Measurements from ENCODE around the gene OR2T10.
"Not testable (repeated sequence)": the region's sequence is repeated elsewhere in the genome, so short reads cannot be mapped to it uniquely, and the experiment has no call there.

OR2T10 gene

GRCh38 chr1:248551027-248551426 is 46.5 kb downstream of the OR2T10 start:
- not testable (repeated sequence) for H3K27me3 ChIP-seq (ENCODE audit: insufficient read depth, low read length); H3K4me3 ChIP-seq (ENCODE audit: low read length); H3K9me3 ChIP-seq (ENCODE audit: insufficient read depth, low read depth, low read length); H3K27ac ChIP-seq (ENCODE audit: low read length); H3K4me1 ChIP-seq (ENCODE audit: insufficient read depth, low read length); H3K9ac ChIP-seq (ENCODE audit: low read depth, low read length); H3K36me3 ChIP-seq (ENCODE audit: insufficient read depth, low read depth, low read length)

GRCh38 chr1:248547383-248547782 is 50.1 kb downstream of the OR2T10 start:
- not testable (repeated sequence) for H3K9ac ChIP-seq (ENCODE audit: low read depth, low read length); H3K4me3 ChIP-seq (ENCODE audit: low read length); H3K36me3 ChIP-seq (ENCODE audit: insufficient read depth, low read depth, low read length); H3K27ac ChIP-seq (ENCODE audit: low read length); H3K4me1 ChIP-seq (ENCODE audit: insufficient read depth, low read length); H3K27me3 ChIP-seq (ENCODE audit: insufficient read depth, low read length); H3K9me3 ChIP-seq (ENCODE audit: insufficient read depth, low read depth, low read length)
